ENCODE results near the gene SEMA5A. TPM values are rescaled to one million over a fixed set of nuclear protein-coding genes. Genes with fewer than 3 reads are reported as not detected.

Gene SEMA5A
- total RNA-seq, 5 donors from 2014 or later (not counting 1 experiment from before 2014, with no cell fraction given): 0.60 to 5.1 (median 1.5) TPM

DNA sequence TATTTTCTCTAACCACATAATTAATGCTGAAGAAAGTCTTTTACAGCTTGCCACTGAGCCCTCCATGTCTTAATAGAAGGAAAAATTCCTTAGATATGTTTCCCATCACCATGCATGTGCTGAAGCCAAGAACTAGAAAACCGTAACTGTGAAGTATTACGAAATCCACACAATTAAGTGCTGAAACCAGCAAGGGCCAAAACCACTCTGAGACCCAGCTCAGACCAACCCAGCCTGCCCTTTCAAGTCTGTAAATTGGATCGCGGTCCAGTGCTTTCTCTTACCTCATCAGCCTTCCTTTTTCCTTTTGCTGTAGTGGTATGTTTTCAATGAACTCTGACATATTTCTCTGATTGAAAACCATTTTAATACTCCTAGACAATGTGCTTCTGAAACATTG is 26.3 kb downstream of the SEMA5A start:
- peaks cover 0 to 2% (median 0%) of the 10 kb centered on the region in 3 donors for H3K9me3 Mint-ChIP-seq
- Histone ChIP-seq H3K27ac (ENCODE audit: low read length) (no peak overlapping the region), H3K36me3 (ENCODE audit: control insufficient read depth in 2 of 2, extremely low read depth in 1 of 2, insufficient read depth in 1 of 2, low read length in 1 of 2) (no peaks in the 10 kb centered on the region), H3K27me3 (replicated peaks in 1 of 2; ENCODE audit: control insufficient read depth in 2 of 2, extremely low read depth in 1 of 2, insufficient read depth in 2 of 2, low read length in 1 of 2) (no peaks in the 10 kb centered on the region), H3K4me1 (ENCODE audit: control insufficient read depth in 1 of 2, extremely low read depth in 1 of 2, insufficient read depth in 2 of 2, low read length in 2 of 2) (no peaks in the 10 kb centered on the region), H3K4me3 (ENCODE audit: control insufficient read depth in 1 of 2, extremely low read depth in 1 of 2, low read length in 1 of 2) (no peak overlapping the region), H3K9me3 (no peaks in the 10 kb centered on the region)
- ATAC-seq (replicated peaks in 1 of 4) (no peak), DNase-seq (no peak)
- no peaks in the 10 kb centered on the region for H3K27me3 Mint-ChIP-seq
- no peak overlapping the region for H3K4me3 Mint-ChIP-seq
- ChIA-PET CTCF (no interaction called here), POLR2A (no interaction called here)
- no peak overlapping the region for H3K27ac Mint-ChIP-seq
- no peaks in the 10 kb centered on the region for H3K4me1 Mint-ChIP-seq
- 80% methylated on average over 1 of the region's 4 CpGs for WGBS (ENCODE audit: insufficient coverage)
- H3K36me3 Mint-ChIP-seq: no peaks in the 10 kb centered on the region

GRCh38 chr5:9516591-9516990 is 29.3 kb downstream of the SEMA5A start:
- ChIA-PET CTCF (no interaction called here), POLR2A (no interaction called here)
- Histone ChIP-seq H3K4me3 (ENCODE audit: control insufficient read depth in 1 of 2, extremely low read depth in 1 of 2, low read length in 1 of 2) (no peak overlapping the region), H3K27me3 (replicated peaks in 1 of 2; ENCODE audit: control insufficient read depth in 2 of 2, extremely low read depth in 1 of 2, insufficient read depth in 2 of 2, low read length in 1 of 2) (no peaks in the 10 kb centered on the region), H3K36me3 (ENCODE audit: control insufficient read depth in 2 of 2, extremely low read depth in 1 of 2, insufficient read depth in 1 of 2, low read length in 1 of 2) (no peaks in the 10 kb centered on the region), H3K4me1 (ENCODE audit: control insufficient read depth in 1 of 2, extremely low read depth in 1 of 2, insufficient read depth in 2 of 2, low read length in 2 of 2) (no peaks in the 10 kb centered on the region), H3K9me3 (no peaks in the 10 kb centered on the region), H3K27ac (ENCODE audit: low read length) (no peak overlapping the region)
- no peak overlapping the region for H3K4me3 Mint-ChIP-seq
- ATAC-seq (replicated peaks in 1 of 4) (no peak), DNase-seq (no peak)
- H3K36me3 Mint-ChIP-seq: no peaks in the 10 kb centered on the region
- no peaks in the 10 kb centered on the region for H3K4me1 Mint-ChIP-seq
- H3K27ac Mint-ChIP-seq: no peak overlapping the region
- 39% methylated on average over 2 of the region's 5 CpGs for WGBS (ENCODE audit: insufficient coverage)
- peaks cover 0 to 3% (median 0%) of the 10 kb centered on the region in 3 donors for H3K9me3 Mint-ChIP-seq
- H3K27me3 Mint-ChIP-seq: no peaks in the 10 kb centered on the region

GRCh38 chr5:9515436-9515835 is 30.4 kb downstream of the SEMA5A start:
- H3K27ac ChIP-seq (ENCODE audit: low read length): no peak overlapping the region
- no peaks in the 10 kb centered on the region for H3K9me3 ChIP-seq
- Mint-ChIP-seq H3K27ac (no peak overlapping the region), H3K36me3 (no peaks in the 10 kb centered on the region), H3K27me3 (no peaks in the 10 kb centered on the region), H3K9me3 (peaks cover 0 to 3% (median 0%) of the 10 kb centered on the region in 3 donors), H3K4me3 (no peak overlapping the region), H3K4me1 (no peaks in the 10 kb centered on the region)
- H3K36me3 ChIP-seq (ENCODE audit: control insufficient read depth in 2 of 2, extremely low read depth in 1 of 2, insufficient read depth in 1 of 2, low read length in 1 of 2): no peaks in the 10 kb centered on the region
- no peak overlapping the region for H3K4me3 ChIP-seq (ENCODE audit: control insufficient read depth in 1 of 2, extremely low read depth in 1 of 2, low read length in 1 of 2)
- no peak for ATAC-seq (replicated peaks in 1 of 4)
- CTCF ChIA-PET: no interaction called here
- POLR2A ChIA-PET: no interaction called here
- 58% methylated on average over 2 of the region's 3 CpGs for WGBS (ENCODE audit: insufficient coverage)
- DNase-seq: no peak
- no peaks in the 10 kb centered on the region for H3K4me1 ChIP-seq (ENCODE audit: control insufficient read depth in 1 of 2, extremely low read depth in 1 of 2, insufficient read depth in 2 of 2, low read length in 2 of 2)
- H3K27me3 ChIP-seq (replicated peaks in 1 of 2; ENCODE audit: control insufficient read depth in 2 of 2, extremely low read depth in 1 of 2, insufficient read depth in 2 of 2, low read length in 1 of 2): no peaks in the 10 kb centered on the region

DNA sequence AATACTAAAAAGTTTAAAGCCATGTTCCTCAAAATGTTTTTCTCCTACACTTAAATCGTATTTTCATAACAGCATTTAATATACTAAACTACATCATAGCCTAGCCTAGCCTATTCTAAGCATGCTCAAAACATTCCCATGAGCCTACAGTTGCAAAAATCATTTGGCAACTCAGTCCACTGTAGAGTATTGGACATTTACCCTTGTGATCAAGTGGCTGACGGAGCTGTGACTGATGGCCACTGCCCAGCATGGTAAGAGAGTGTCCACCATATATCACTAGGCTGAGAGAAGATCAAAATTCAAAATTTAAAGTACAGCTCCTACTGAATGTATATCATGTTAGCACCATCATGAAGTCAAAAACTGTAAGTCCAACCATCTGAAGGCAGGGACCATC is 30.9 kb downstream of the SEMA5A start:
- Mint-ChIP-seq H3K4me3 (no peak overlapping the region), H3K4me1 (no peaks in the 10 kb centered on the region), H3K27me3 (no peaks in the 10 kb centered on the region), H3K36me3 (no peaks in the 10 kb centered on the region), H3K27ac (no peak overlapping the region), H3K9me3 (peaks cover 0 to 3% (median 0%) of the 10 kb centered on the region in 3 donors)
- 43% methylated on average over 1 of the region's 2 CpGs for WGBS (ENCODE audit: insufficient coverage)
- no peaks in the 10 kb centered on the region for H3K27me3 ChIP-seq (replicated peaks in 1 of 2; ENCODE audit: control insufficient read depth in 2 of 2, extremely low read depth in 1 of 2, insufficient read depth in 2 of 2, low read length in 1 of 2)
- CTCF ChIA-PET: no interaction called here
- no peaks in the 10 kb centered on the region for H3K9me3 ChIP-seq
- POLR2A ChIA-PET: no interaction called here
- no peaks in the 10 kb centered on the region for H3K4me1 ChIP-seq (ENCODE audit: control insufficient read depth in 1 of 2, extremely low read depth in 1 of 2, insufficient read depth in 2 of 2, low read length in 2 of 2)
- no peak overlapping the region for H3K4me3 ChIP-seq (ENCODE audit: control insufficient read depth in 1 of 2, extremely low read depth in 1 of 2, low read length in 1 of 2)
- H3K27ac ChIP-seq (ENCODE audit: low read length): no peak overlapping the region
- DNase-seq: no peak
- no peak for ATAC-seq (replicated peaks in 1 of 4)
- no peaks in the 10 kb centered on the region for H3K36me3 ChIP-seq (ENCODE audit: control insufficient read depth in 2 of 2, extremely low read depth in 1 of 2, insufficient read depth in 1 of 2, low read length in 1 of 2)

- DNase-seq (no peak), ATAC-seq (replicated peaks in 1 of 4) (no peak)
- Mint-ChIP-seq H3K9me3 (peaks cover 0 to 4% (median 0%) of the 10 kb centered on the region in 3 donors), H3K27me3 (no peaks in the 10 kb centered on the region), H3K4me1 (no peaks in the 10 kb centered on the region), H3K4me3 (no peak overlapping the region), H3K36me3 (no peaks in the 10 kb centered on the region), H3K27ac (no peak overlapping the region)
- H3K27ac ChIP-seq (ENCODE audit: low read length): no peak overlapping the region
- ChIA-PET CTCF (no interaction called here), POLR2A (no interaction called here)
- H3K4me1 ChIP-seq (ENCODE audit: control insufficient read depth in 1 of 2, extremely low read depth in 1 of 2, insufficient read depth in 2 of 2, low read length in 2 of 2): no peaks in the 10 kb centered on the region
- H3K9me3 ChIP-seq: no peaks in the 10 kb centered on the region
- no peaks in the 10 kb centered on the region for H3K27me3 ChIP-seq (replicated peaks in 1 of 2; ENCODE audit: control insufficient read depth in 2 of 2, extremely low read depth in 1 of 2, insufficient read depth in 2 of 2, low read length in 1 of 2)
- 67% methylated on average over 1 of the region's 4 CpGs for WGBS (ENCODE audit: insufficient coverage)
- H3K4me3 ChIP-seq (ENCODE audit: control insufficient read depth in 1 of 2, extremely low read depth in 1 of 2, low read length in 1 of 2): no peak overlapping the region
- H3K36me3 ChIP-seq (ENCODE audit: control insufficient read depth in 2 of 2, extremely low read depth in 1 of 2, insufficient read depth in 1 of 2, low read length in 1 of 2): no peaks in the 10 kb centered on the region
Observed at GRCh38 chr5:9513827-9514226, 32.0 kb downstream of the SEMA5A start.

- Histone ChIP-seq H3K9me3 (no peaks in the 10 kb centered on the region), H3K4me1 (ENCODE audit: control insufficient read depth in 1 of 2, extremely low read depth in 1 of 2, insufficient read depth in 2 of 2, low read length in 2 of 2) (no peaks in the 10 kb centered on the region), H3K27me3 (replicated peaks in 1 of 2; ENCODE audit: control insufficient read depth in 2 of 2, extremely low read depth in 1 of 2, insufficient read depth in 2 of 2, low read length in 1 of 2) (no peaks in the 10 kb centered on the region), H3K36me3 (ENCODE audit: control insufficient read depth in 2 of 2, extremely low read depth in 1 of 2, insufficient read depth in 1 of 2, low read length in 1 of 2) (no peaks in the 10 kb centered on the region), H3K27ac (ENCODE audit: low read length) (no peak overlapping the region), H3K4me3 (ENCODE audit: control insufficient read depth in 1 of 2, extremely low read depth in 1 of 2, low read length in 1 of 2) (no peak overlapping the region)
- no peaks in the 10 kb centered on the region for H3K4me1 Mint-ChIP-seq
- ATAC-seq (replicated peaks in 1 of 4) (no peak), DNase-seq (no peak)
- no peaks in the 10 kb centered on the region for H3K27me3 Mint-ChIP-seq
- POLR2A ChIA-PET: no interaction called here
- H3K4me3 Mint-ChIP-seq: no peak overlapping the region
- WGBS (ENCODE audit: insufficient coverage): 73% methylated on average over 2 of the region's 4 CpGs
- CTCF ChIA-PET: no interaction called here
- peaks cover 0 to 12% (median 0%) of the 10 kb centered on the region in 3 donors for H3K9me3 Mint-ChIP-seq
- no peaks in the 10 kb centered on the region for H3K36me3 Mint-ChIP-seq
- no peak overlapping the region for H3K27ac Mint-ChIP-seq
Observed at GRCh38 chr5:9512457-9512856, 33.4 kb downstream of the SEMA5A start.

GRCh38 chr5:9507974-9508373 is 37.9 kb downstream of the SEMA5A start:
- Histone ChIP-seq H3K36me3 (ENCODE audit: control insufficient read depth in 2 of 2, extremely low read depth in 1 of 2, insufficient read depth in 1 of 2, low read length in 1 of 2) (no peaks in the 10 kb centered on the region), H3K4me1 (ENCODE audit: control insufficient read depth in 1 of 2, extremely low read depth in 1 of 2, insufficient read depth in 2 of 2, low read length in 2 of 2) (no peaks in the 10 kb centered on the region), H3K4me3 (ENCODE audit: control insufficient read depth in 1 of 2, extremely low read depth in 1 of 2, low read length in 1 of 2) (no peak overlapping the region), H3K27me3 (replicated peaks in 1 of 2; ENCODE audit: control insufficient read depth in 2 of 2, extremely low read depth in 1 of 2, insufficient read depth in 2 of 2, low read length in 1 of 2) (no peaks in the 10 kb centered on the region), H3K27ac (ENCODE audit: low read length) (no peak overlapping the region), H3K9me3 (no peaks in the 10 kb centered on the region)
- 84% methylated on average over 3 of the region's 6 CpGs for WGBS (ENCODE audit: insufficient coverage)
- no peak overlapping the region for H3K27ac Mint-ChIP-seq
- H3K9me3 Mint-ChIP-seq: peaks cover 0 to 8% (median 1%) of the 10 kb centered on the region in 3 donors
- ChIA-PET POLR2A (no interaction called here), CTCF (no interaction called here)
- no peaks in the 10 kb centered on the region for H3K4me1 Mint-ChIP-seq
- DNase-seq (no peak), ATAC-seq (replicated peaks in 1 of 4) (no peak)
- no peaks in the 10 kb centered on the region for H3K36me3 Mint-ChIP-seq
- no peak overlapping the region for H3K4me3 Mint-ChIP-seq
- H3K27me3 Mint-ChIP-seq: no peaks in the 10 kb centered on the region

Measured in T-cell (primary cell).